Cardiac muscle cell (in vitro differentiated cells and primary cell): ENCODE results near the gene C20orf173. TPM values are rescaled to one million over a fixed set of nuclear protein-coding genes. Genes with fewer than 3 reads are reported as not detected.

ENCODE experiments used
- DNase-seq, 2 donors: peaks; one replicate each; pipeline versions ENCODE4 v3.0.0 to v3.0.0-alpha.2; 2010 to 2017; ENCODE audit warnings: low read depth in 1 of 2, low spot score in 1 of 2
- H3K27ac ChIP-seq: fragments of 200-600 bp; sonication (generic); 2 replicates; pipeline ENCODE4 v1.5.1; 2016
- H3K27me3 ChIP-seq: fragments of 200-600 bp; sonication (generic); 2 replicates; pipeline ENCODE4 v1.6.0; 2016; ENCODE audit warnings: control low read depth
- H3K36me3 ChIP-seq: fragments of 200-600 bp; sonication (generic); 2 replicates; pipeline ENCODE4 v1.5.1; 2016; ENCODE audit warnings: control low read depth
- H3K4me1 ChIP-seq: fragments of 200-600 bp; sonication (generic); 2 replicates; pipeline ENCODE4 v1.8.1; 2017; ENCODE audit warnings: low read depth, mild to moderate bottlenecking, mixed run types
- H3K4me3 ChIP-seq: fragments of 200-600 bp; sonication (generic); 2 replicates; pipeline ENCODE4 v1.5.1; 2016; ENCODE audit warnings: mild to moderate bottlenecking
- H3K9me3 ChIP-seq: fragments of 200-600 bp; sonication (generic); 2 replicates; pipeline ENCODE4 v1.5.1; 2017; ENCODE audit warnings: low read depth, mild to moderate bottlenecking, control low read depth
- polyA plus RNA-seq: library from polyadenylated mRNA; unstranded; fragments of >200 nt; fragmentation: Nextera tagmentation; extraction: Ambion mirVana; gene quantifications from 2 replicates; pipeline ENCODE4 v1.2.1, GENCODE V29; 2016
- total RNA-seq: library from RNA; depleted of rRNA; stranded (reverse); fragments of >200 nt; gene quantifications from 2 replicates; pipeline ENCODE4 v1.2.3, GENCODE V29; 2016
- TF ChIP-seq, protein P1 (sequence below): IDR thresholded peaks from 2 replicates; pipeline ENCODE4 v1.5.1; 2012; ENCODE audit warnings: low read depth, mild to moderate bottlenecking, low read length

Gene C20orf173
- total and polyA plus RNA-seq, 2 experiments from 2014 or later = not detected

DNA sequence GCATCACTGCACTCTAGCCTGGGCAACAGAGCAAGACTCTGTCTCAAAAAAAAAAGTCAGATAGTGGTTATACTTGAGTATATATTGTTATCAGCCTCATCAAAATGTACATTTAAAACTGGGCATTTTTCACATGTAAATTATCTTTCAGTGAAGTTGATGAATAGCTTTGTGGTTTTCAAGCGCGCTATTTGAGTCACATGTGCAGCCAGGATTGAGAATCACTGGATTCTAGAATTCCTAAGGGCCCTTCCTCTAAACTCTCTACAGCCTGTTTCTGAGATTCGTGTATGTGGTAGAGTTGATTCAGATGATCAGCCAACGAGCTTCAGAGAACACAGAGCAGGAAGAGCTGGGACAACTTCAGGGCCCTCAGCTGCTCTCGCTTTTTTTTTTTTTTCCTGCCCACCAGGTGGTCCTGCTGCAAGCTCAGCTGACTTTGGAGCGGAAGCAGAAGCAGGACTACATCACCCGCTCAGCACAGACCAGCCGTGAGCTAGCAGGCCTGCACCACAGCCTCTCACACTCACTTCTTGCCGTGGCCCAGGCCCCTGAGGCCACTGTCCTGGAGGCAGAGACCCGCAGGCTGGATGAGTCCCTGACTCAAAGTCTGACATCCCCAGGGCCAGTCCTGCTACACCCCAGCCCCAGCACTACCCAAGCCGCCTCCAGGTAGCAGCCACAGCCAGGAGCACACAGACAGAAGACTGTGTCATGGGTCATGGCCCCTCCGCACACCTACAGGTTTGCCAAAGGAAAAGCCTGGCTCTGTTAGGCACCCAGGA, 18.3 kb downstream of the C20orf173 start:
- no peaks in the 10 kb centered on the region for H3K9me3 ChIP-seq
- peaks cover 33% of the 10 kb centered on the region for H3K36me3 ChIP-seq
- TF ChIP-seq, protein P1, sequence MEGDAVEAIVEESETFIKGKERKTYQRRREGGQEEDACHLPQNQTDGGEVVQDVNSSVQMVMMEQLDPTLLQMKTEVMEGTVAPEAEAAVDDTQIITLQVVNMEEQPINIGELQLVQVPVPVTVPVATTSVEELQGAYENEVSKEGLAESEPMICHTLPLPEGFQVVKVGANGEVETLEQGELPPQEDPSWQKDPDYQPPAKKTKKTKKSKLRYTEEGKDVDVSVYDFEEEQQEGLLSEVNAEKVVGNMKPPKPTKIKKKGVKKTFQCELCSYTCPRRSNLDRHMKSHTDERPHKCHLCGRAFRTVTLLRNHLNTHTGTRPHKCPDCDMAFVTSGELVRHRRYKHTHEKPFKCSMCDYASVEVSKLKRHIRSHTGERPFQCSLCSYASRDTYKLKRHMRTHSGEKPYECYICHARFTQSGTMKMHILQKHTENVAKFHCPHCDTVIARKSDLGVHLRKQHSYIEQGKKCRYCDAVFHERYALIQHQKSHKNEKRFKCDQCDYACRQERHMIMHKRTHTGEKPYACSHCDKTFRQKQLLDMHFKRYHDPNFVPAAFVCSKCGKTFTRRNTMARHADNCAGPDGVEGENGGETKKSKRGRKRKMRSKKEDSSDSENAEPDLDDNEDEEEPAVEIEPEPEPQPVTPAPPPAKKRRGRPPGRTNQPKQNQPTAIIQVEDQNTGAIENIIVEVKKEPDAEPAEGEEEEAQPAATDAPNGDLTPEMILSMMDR = no peak
- no peaks in the 10 kb centered on the region for H3K27me3 ChIP-seq
- H3K4me1 ChIP-seq = no peaks in the 10 kb centered on the region
- H3K4me3 ChIP-seq = no peak overlapping the region
- H3K27ac ChIP-seq = peak overlapping the region; percentile 8
- DNase-seq = peak in 1 of 2 donors; percentile 36

DNA sequence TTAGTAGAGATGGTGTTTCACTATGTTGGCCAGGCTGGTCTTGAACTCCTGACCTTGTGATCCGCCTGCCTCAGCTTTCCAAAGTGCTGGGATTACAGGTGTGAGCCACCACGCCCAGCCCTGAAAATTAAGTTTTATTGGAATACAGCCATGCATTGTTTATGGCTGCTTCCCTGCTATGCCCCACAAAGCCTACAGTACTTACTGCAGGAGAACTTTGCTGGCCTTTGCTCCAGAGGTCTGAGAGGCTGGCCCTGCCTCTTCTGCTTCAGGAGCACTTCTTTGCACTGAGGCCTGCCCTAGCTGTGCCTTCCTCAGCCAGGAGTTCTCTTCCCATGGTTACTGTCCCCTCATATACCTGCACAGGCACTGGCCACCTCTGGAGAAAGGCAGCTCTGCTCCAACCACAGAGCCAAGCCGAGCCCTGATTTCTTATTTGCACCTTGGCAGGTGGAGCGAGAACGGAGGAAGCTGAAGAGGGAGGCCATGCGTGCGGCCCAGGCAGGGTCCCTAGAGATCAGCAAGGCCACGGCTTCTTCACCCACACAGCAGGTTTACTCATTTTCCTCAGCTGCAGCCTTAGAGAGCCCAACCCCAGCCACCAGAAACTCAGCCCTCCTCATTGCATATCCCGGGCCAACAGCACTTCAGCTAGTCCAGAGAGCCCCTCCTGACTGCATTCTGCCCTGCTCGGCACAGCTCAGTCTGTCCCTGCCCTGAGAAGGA, 20.8 kb downstream of the C20orf173 start:
- TF ChIP-seq, protein P1 = no peak
- Histone ChIP-seq H3K27me3 (no peaks in the 10 kb centered on the region), H3K36me3 (peaks cover 42% of the 10 kb centered on the region), H3K27ac (no peak overlapping the region), H3K4me3 (no peak overlapping the region), H3K9me3 (no peaks in the 10 kb centered on the region), H3K4me1 (no peaks in the 10 kb centered on the region)
- no peak for DNase-seq

DNA sequence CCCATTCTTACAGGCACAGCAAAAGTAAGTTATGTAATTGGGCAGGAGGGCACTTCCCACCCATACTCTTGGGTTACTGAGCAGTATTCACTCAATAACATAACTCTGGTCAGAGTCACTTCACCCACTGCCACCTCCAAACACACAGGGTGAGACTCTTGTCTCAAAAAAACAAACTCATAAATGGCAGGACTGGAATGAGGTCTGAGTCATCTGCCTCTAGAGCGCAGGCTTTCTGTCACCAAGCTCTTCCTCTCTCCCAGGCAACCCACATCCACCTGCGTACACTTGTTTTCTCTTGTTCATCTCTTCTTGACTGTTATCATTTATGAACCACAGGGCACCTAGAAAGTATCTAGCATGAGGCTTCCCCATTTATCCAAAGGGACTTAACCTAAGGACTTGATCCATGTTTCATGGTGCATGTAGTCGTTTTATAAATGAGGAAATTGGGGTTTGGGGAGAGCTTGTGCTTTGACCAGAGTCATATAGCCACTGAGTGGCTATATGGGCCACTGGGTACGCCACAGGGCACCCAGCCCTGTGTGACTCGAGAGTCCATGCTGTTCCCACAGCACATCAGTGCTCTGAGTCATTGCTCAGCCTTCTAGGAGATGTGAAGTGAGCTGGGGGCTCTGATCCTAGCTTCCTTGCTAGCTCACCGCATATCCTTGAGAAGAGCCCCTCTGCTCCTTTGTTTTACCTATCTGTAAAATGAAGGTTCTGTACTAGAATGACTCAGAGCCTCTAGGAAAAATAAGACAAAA, 22.4 kb downstream of the C20orf173 start:
- no peaks in the 10 kb centered on the region for H3K9me3 ChIP-seq
- no peaks in the 10 kb centered on the region for H3K27me3 ChIP-seq
- no peak overlapping the region for H3K27ac ChIP-seq
- no peaks in the 10 kb centered on the region for H3K4me1 ChIP-seq
- no peak for DNase-seq
- H3K4me3 ChIP-seq = no peak overlapping the region
- peaks cover 48% of the 10 kb centered on the region for H3K36me3 ChIP-seq
- TF ChIP-seq, protein P1 = no peak

DNA sequence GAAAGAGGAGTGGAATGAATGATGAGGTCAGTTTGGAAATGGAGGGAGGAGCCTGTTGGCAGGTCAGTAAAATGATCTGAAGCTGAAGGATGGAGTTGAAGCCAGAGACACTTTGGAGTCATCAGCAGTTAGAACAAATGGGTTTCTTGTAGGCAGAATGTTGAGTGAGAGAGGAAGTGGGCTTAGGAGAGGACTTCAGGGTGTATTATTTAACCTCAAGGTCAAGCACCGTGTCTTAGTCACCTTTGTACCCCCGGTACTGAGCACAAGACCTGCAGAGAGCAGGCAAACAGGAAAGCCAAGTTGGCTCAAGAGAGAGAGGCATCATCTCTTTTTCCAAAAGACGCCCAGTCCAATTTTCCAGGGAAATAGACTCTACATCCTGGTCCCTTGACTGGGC, 23.3 kb downstream of the C20orf173 start:
- Histone ChIP-seq H3K27me3 (no peaks in the 10 kb centered on the region), H3K9me3 (no peaks in the 10 kb centered on the region), H3K27ac (no peak overlapping the region), H3K36me3 (peaks cover 51% of the 10 kb centered on the region), H3K4me3 (no peak overlapping the region), H3K4me1 (no peaks in the 10 kb centered on the region)
- TF ChIP-seq, protein P1 = no peak
- DNase-seq = no peak

DNA sequence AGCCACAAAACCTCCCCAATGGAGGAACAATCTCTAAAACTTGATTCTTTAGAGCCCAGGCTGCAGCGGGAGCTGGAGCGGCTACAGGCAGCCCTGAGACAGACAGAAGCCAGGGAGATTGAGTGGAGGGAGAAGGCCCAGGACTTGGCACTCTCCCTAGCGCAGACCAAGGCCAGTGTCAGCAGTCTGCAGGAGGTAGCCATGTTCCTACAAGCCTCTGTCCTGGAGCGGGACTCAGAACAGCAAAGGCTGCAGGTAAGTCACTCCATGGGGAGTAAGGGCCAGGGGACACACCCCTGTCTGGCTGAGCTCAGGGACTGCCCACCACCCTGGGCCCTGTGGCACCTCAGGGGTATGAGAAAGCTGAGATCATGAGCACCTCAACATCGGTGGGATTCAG, 24.7 kb downstream of the C20orf173 start:
- Histone ChIP-seq H3K27ac (no peak overlapping the region), H3K4me1 (no peaks in the 10 kb centered on the region), H3K4me3 (no peak overlapping the region), H3K9me3 (no peaks in the 10 kb centered on the region), H3K27me3 (no peaks in the 10 kb centered on the region), H3K36me3 (peaks cover 52% of the 10 kb centered on the region)
- TF ChIP-seq, protein P1 = no peak
- DNase-seq = no peak
